Stomach (tissue), 9 donors: ENCODE data around the gene MLXIPL. TPM values are rescaled to one million over a fixed set of nuclear protein-coding genes. Genes with fewer than 3 reads are reported as not detected.
"Not testable (repeated sequence)": the region's sequence is repeated elsewhere in the genome, so short reads cannot be mapped to it uniquely, and the experiment has no call there.

Source experiments
- DNase-seq, 2 donors: peaks; one replicate each; pipeline versions ENCODE4 v3.0.0 to v3.0.0-alpha.2; 2013 to 2019
- H3K27ac ChIP-seq, 5 donors: fragments of 200-600 bp in 4 of 5; sonication (generic) in 4 of 5; one replicate each; pipeline ENCODE4 v1.5.1; 2013 to 2019; ENCODE audit warnings: mild to moderate bottlenecking in 1 of 5, moderate library complexity in 1 of 5
- H3K27me3 ChIP-seq, 3 donors: fragments of 200-600 bp; sonication (generic); one replicate each; pipeline ENCODE4 v1.5.1; 2017 to 2019; ENCODE audit warnings: mixed run types in 1 of 3
- H3K36me3 ChIP-seq, 4 donors: fragments of 200-600 bp; sonication (generic); 1 replicate in 3 of 4; 2 replicates in 1 of 4; pipeline ENCODE4 v1.5.1; 2016 to 2019
- H3K4me1 ChIP-seq, 4 donors: fragments of 200-600 bp; sonication (generic); one replicate each; pipeline ENCODE4 v1.5.1; 2016 to 2019
- H3K4me3 ChIP-seq, 4 donors: fragments of 200-600 bp; sonication (generic) in 3 of 4; one replicate each; pipeline ENCODE4 v1.5.1; 2016 to 2019; ENCODE audit warnings: mild to moderate bottlenecking in 1 of 4
- H3K9me3 ChIP-seq, 4 donors: fragments of 200-600 bp; sonication (generic); one replicate each; pipeline ENCODE4 v1.5.1; 2016 to 2019
- CTCF ChIP-seq, 7 experiments: fragments of 450-650 bp in 4 of 7; fragments of 200-600 bp in 3 of 7; sonication (generic) in 3 of 7; IDR thresholded peaks; one replicate each; pipeline ENCODE4 v1.5.1; 2016 to 2019; ENCODE audit warnings: antibody characterized with exemption in 7 of 7, control low read depth in 2 of 7, mild to moderate bottlenecking in 1 of 7
- EP300 ChIP-seq: sonication (generic); formaldehyde crosslinking; IDR thresholded peaks from one replicate; pipeline ENCODE4 v1.6.1; 2017; ENCODE audit warnings: antibody characterized with exemption
- POLR2A ChIP-seq, 4 donors: fragments of 450-650 bp; IDR thresholded peaks; one replicate each; pipeline ENCODE4 v1.6.1; 2016; ENCODE audit warnings: antibody characterized with exemption in 4 of 4, control low read depth in 2 of 4, mild to moderate bottlenecking in 1 of 4, moderate library complexity in 1 of 4
- POLR2AphosphoS5 ChIP-seq, 3 donors: sonication (generic); formaldehyde crosslinking; IDR thresholded peaks; one replicate each; pipeline ENCODE4 v1.6.1; 2016; ENCODE audit warnings: antibody characterized with exemption in 3 of 3
- WGBS, 5 donors: extraction: QIAGEN DNeasy Blood & Tissue Kit in 3 of 5; methylation state at CpG; one replicate each; pipeline versions ENCODE4 v1.1.5 to v1.1.7; 2013 to 2018; 5-methylcytosine and 5-hydroxymethylcytosine counted together
- intact Hi-C: fragments of 100-400 bp; cut with DNase I; formaldehyde crosslinking; loops from one replicate; pipeline ENCODE4 v1.15.1; 2023; ENCODE audit warnings: low total_unique reads
- polyA plus RNA-seq, 3 donors: library from polyadenylated mRNA; stranded (reverse); fragments of 200-250 nt; gene quantifications; one replicate each; pipeline ENCODE4 v1.2.3, GENCODE V29; 2013
- total RNA-seq, 5 donors: library from RNA; depleted of rRNA; stranded (reverse); fragments of >200 nt; gene quantifications; one replicate each; pipeline versions ENCODE4 v1.1.0 to v1.2.3, GENCODE V29; 2014 to 2016
- donor health status: healthy with polysubstance abuse.
- donor health status: Bipolar disorder and iron deficiency.
- donor health status: healthy.

The MLXIPL gene
- total and polyA plus RNA-seq, 8 donors = 2.4 to 102 (median 9.2) TPM

GRCh38 chr7:73612598-73613269 is 11.6 kb downstream of the MLXIPL start:
- no peaks in the 10 kb centered on the region for H3K9me3 ChIP-seq
- peaks cover 0 to 46% (median 16%) of the 10 kb centered on the region in 3 donors for H3K27me3 ChIP-seq
- 4 to 10% (median 7%) methylated on average over 11 of the region's 11 CpGs for WGBS, 5 donors
- DNase-seq = peak; percentile 45 to 53
- no peaks in the 10 kb centered on the region for H3K36me3 ChIP-seq
- peaks cover 0 to 19% (median 8%) of the 10 kb centered on the region in 4 donors for H3K4me1 ChIP-seq
- H3K4me3 ChIP-seq = no peak overlapping the region
- H3K27ac ChIP-seq = no peak overlapping the region
- intact Hi-C loops = no loop called here
- TF ChIP-seq POLR2AphosphoS5 (IDR thresholded peaks at IDR 0.05) = no peak
- no peak for TF ChIP-seq POLR2A (IDR thresholded peaks at IDR 0.05)
- no peak for TF ChIP-seq EP300
- TF ChIP-seq CTCF (IDR thresholded peaks at IDR 0.05) = no peak

GRCh38 chr7:73611017-73611555 is 13.2 kb downstream of the MLXIPL start:
- 72 to 85% (median 74%) methylated on average over 10 to 11 of the region's 11 CpGs for WGBS, 5 donors
- H3K36me3 ChIP-seq = no peaks in the 10 kb centered on the region
- no peaks in the 10 kb centered on the region for H3K9me3 ChIP-seq
- TF ChIP-seq EP300 (no peak), CTCF (IDR thresholded peaks at IDR 0.05) (no peak), POLR2AphosphoS5 (IDR thresholded peaks at IDR 0.05) (no peak), POLR2A (IDR thresholded peaks at IDR 0.05) (no peak)
- no peak overlapping the region for H3K4me3 ChIP-seq
- intact Hi-C loops = no loop called here
- peaks cover 0 to 60% (median 31%) of the 10 kb centered on the region in 3 donors for H3K27me3 ChIP-seq
- peaks cover 0 to 28% (median 14%) of the 10 kb centered on the region in 4 donors for H3K4me1 ChIP-seq
- no peak overlapping the region for H3K27ac ChIP-seq
- no peak for DNase-seq

GRCh38 chr7:73610105-73610504 is 14.2 kb downstream of the MLXIPL start:
- intact Hi-C loops = no loop called here
- H3K9me3 ChIP-seq = no peaks in the 10 kb centered on the region
- WGBS, 5 donors = 66 to 85% (median 80%) methylated on average over 4 of the region's 4 CpGs
- DNase-seq = no peak
- no peak overlapping the region for H3K27ac ChIP-seq
- TF ChIP-seq POLR2A (IDR thresholded peaks at IDR 0.05) (no peak), CTCF (IDR thresholded peaks at IDR 0.05) (no peak), POLR2AphosphoS5 (IDR thresholded peaks at IDR 0.05) (no peak), EP300 (no peak)
- H3K36me3 ChIP-seq = no peaks in the 10 kb centered on the region
- peaks cover 0 to 28% (median 14%) of the 10 kb centered on the region in 4 donors for H3K4me1 ChIP-seq
- H3K27me3 ChIP-seq = peaks cover 0 to 67% (median 40%) of the 10 kb centered on the region in 3 donors
- H3K4me3 ChIP-seq = no peak overlapping the region

- H3K4me1 ChIP-seq, DNase-seq, H3K36me3 ChIP-seq, H3K27ac ChIP-seq, H3K4me3 ChIP-seq, H3K9me3 ChIP-seq: not testable (repeated sequence)
- peaks cover 0 to 59% (median 35%) of the 10 kb centered on the region in 3 donors for H3K27me3 ChIP-seq
- WGBS, 5 donors = 56 to 93% (median 71%) methylated on average over 3 to 5 of the region's 5 CpGs
- intact Hi-C loops = loop anchor here (5.0 kb wide), 1 partner anchor 115 kb away; no protein-coding TSS in a partner anchor
These were observed 16.7 kb downstream of the MLXIPL start for GRCh38 chr7:73607692-73607983.
